Mucosa of gallbladder (tissue), 1 donor: ENCODE measurements around the gene EPN2. TPM values are rescaled to one million over a fixed set of nuclear protein-coding genes. Genes with fewer than 3 reads are reported as not detected.
A peak's percentile ranks its signal among the peaks of the same experiment; 100 is the strongest.

ENCODE experiments used
- DNase-seq: peaks from one replicate; pipeline ENCODE4 v3.0.0-alpha.2; 2020; ENCODE audit warnings: low spot score
- total RNA-seq: library from RNA; stranded (reverse); gene quantifications from one replicate; pipeline ENCODE4 v1.2.1, GENCODE V29; 2021
- donor health status: DM: no; HTN: no; CAD: no.

The EPN2 gene
- total RNA-seq, 1 donor from 2014 or later = 47.0 TPM

GRCh38 chr17:19310151-19310550, 73.0 kb downstream of the EPN2 start:
- no peak for DNase-seq

GRCh38 chr17:19311016-19311415, 73.8 kb downstream of the EPN2 start:
- DNase-seq = no peak

- DNase-seq = no peak
Measured at GRCh38 chr17:19311421-19312215, 74.5 kb downstream of the EPN2 start.

GRCh38 chr17:19312406-19312805, 75.2 kb downstream of the EPN2 start:
- DNase-seq = no peak

- no peak for DNase-seq
Measured at GRCh38 chr17:19313066-19313745, 76.0 kb downstream of the EPN2 start.

GRCh38 chr17:19313746-19314651, 76.8 kb downstream of the EPN2 start:
- no peak for DNase-seq

- DNase-seq = no peak
Measured at GRCh38 chr17:19315104-19315503, 77.9 kb downstream of the EPN2 start.

GRCh38 chr17:19316761-19317358, 79.7 kb downstream of the EPN2 start:
- no peak for DNase-seq

- peak; percentile 74 for DNase-seq
Measured at GRCh38 chr17:19317359-19318095, 80.4 kb downstream of the EPN2 start.

- DNase-seq = no peak
Measured at GRCh38 chr17:19318611-19319010, 81.4 kb downstream of the EPN2 start.

- DNase-seq = no peak
Measured at GRCh38 chr17:19319771-19320505, 82.8 kb downstream of the EPN2 start.

GRCh38 chr17:19320876-19321275, 83.7 kb downstream of the EPN2 start:
- no peak for DNase-seq

- no peak for DNase-seq
Measured at GRCh38 chr17:19321481-19322128, 84.4 kb downstream of the EPN2 start.

GRCh38 chr17:19322129-19322505, 85.0 kb downstream of the EPN2 start:
- no peak for DNase-seq

GRCh38 chr17:19322861-19323260, 85.7 kb downstream of the EPN2 start:
- DNase-seq = no peak

- DNase-seq = no peak
Measured at GRCh38 chr17:19325542-19325941, 88.4 kb downstream of the EPN2 start.

- no peak for DNase-seq
Measured at GRCh38 chr17:19327031-19327783, 90.0 kb downstream of the EPN2 start.

GRCh38 chr17:19328441-19329061, 91.4 kb downstream of the EPN2 start:
- no peak for DNase-seq

GRCh38 chr17:19329136-19329535, 92.0 kb downstream of the EPN2 start:
- DNase-seq = no peak
